IMR-90 (cell line): ENCODE measurements around the gene DYNLRB1.

ENCODE experiments used
- BHLHE40 ChIP-seq: fragments of 150-350 bp; IDR thresholded peaks from 2 replicates; pipeline ENCODE4 v1.6.1; 2016; ENCODE audit warnings: mild to moderate bottlenecking, low read depth, low read length
- CEBPB ChIP-seq: IDR thresholded peaks from 2 replicates; pipeline ENCODE4 v1.6.1; 2012; ENCODE audit warnings: low read depth, low read length, improper control_type of control experiment
- CTCF ChIP-seq: conservative IDR thresholded peaks from 2 replicates; pipeline ENCODE4 v1.5.1; 2012; ENCODE audit warnings: mild to moderate bottlenecking, low read depth, low read length, improper control_type of control experiment
- FOS ChIP-seq: fragments of 150-350 bp; IDR thresholded peaks from 2 replicates; pipeline ENCODE4 v1.6.1; 2016; ENCODE audit warnings: low read depth, low read length
- MAFK ChIP-seq: IDR thresholded peaks from 2 replicates; pipeline ENCODE4 v1.6.1; 2012; ENCODE audit warnings: low read depth, low read length, improper control_type of control experiment
- MAZ ChIP-seq: IDR thresholded peaks from 2 replicates; pipeline ENCODE4 v1.6.1; 2012; ENCODE audit warnings: low read depth, mild to moderate bottlenecking, low read length, improper control_type of control experiment, moderate library complexity, borderline replicate concordance
- MXI1 ChIP-seq: IDR thresholded peaks from 2 replicates; pipeline ENCODE4 v1.6.1; 2012; ENCODE audit warnings: low read depth, mild to moderate bottlenecking, low read length, moderate library complexity, borderline replicate concordance
- NFE2L2 ChIP-seq: fragments of 150-350 bp; IDR thresholded peaks from 2 replicates; pipeline ENCODE4 v1.6.1; 2016; ENCODE audit warnings: low read depth, mild to moderate bottlenecking, low read length
- POLR2A ChIP-seq: IDR thresholded peaks from 2 replicates; pipeline ENCODE4 v1.6.1; 2012; ENCODE audit warnings: mild to moderate bottlenecking, low read depth, low read length
- RAD21 ChIP-seq: IDR thresholded peaks from 2 replicates; pipeline ENCODE4 v1.6.1; 2012; ENCODE audit warnings: low read length, improper control_type of control experiment
- RCOR1 ChIP-seq: IDR thresholded peaks from 2 replicates; pipeline ENCODE4 v1.6.1; 2012; ENCODE audit warnings: mild to moderate bottlenecking, low read length, improper control_type of control experiment; ENCODE audit not compliant: insufficient replicate concordance
- RFX5 ChIP-seq: IDR thresholded peaks from 2 replicates; pipeline ENCODE4 v1.8.0; 2012; ENCODE audit warnings: low read depth, mild to moderate bottlenecking, low read length, moderate library complexity
- SMC3 ChIP-seq: fragments of 150-350 bp; IDR thresholded peaks from 2 replicates; pipeline ENCODE4 v1.6.1; 2016; ENCODE audit warnings: low read depth, mild to moderate bottlenecking, antibody characterized with exemption, low read length, moderate library complexity
- USF2 ChIP-seq: fragments of 150-350 bp; IDR thresholded peaks from 2 replicates; pipeline ENCODE4 v1.6.1; 2017; ENCODE audit warnings: mild to moderate bottlenecking, antibody characterized with exemption, low read length, low read depth

- TF ChIP-seq CTCF (no peak), RAD21 (no peak), POLR2A (no peak), RCOR1 (no peak), MAFK (no peak), USF2 (no peak), SMC3 (no peak), RFX5 (no peak), NFE2L2 (no peak), MAZ (no peak), FOS (no peak), CEBPB (no peak), BHLHE40 (no peak), MXI1 (no peak)
Observed at GRCh38 chr20:34531608-34532265, 15.5 kb downstream of the DYNLRB1 start.
